Central memory CD4-positive, alpha-beta T cell (primary cell): ENCODE results near the gene ARFGAP1.

Experiments used
- DNase-seq: peaks from one replicate; pipeline ENCODE4 v3.0.0; 2022

ARFGAP1 gene

GRCh38 chr20:63280929-63281545, 8.4 kb downstream of the ARFGAP1 start:
- no peak for DNase-seq

- DNase-seq, result no peak
Observed at GRCh38 chr20:63281742-63282665, 9.4 kb downstream of the ARFGAP1 start.

GRCh38 chr20:63282946-63283345, 10.3 kb downstream of the ARFGAP1 start:
- no peak for DNase-seq

GRCh38 chr20:63283397-63284082, 10.9 kb downstream of the ARFGAP1 start:
- no peak for DNase-seq

GRCh38 chr20:63284083-63284440, 11.4 kb downstream of the ARFGAP1 start:
- no peak for DNase-seq

- no peak for DNase-seq
Observed at GRCh38 chr20:63284544-63284949, 11.9 kb downstream of the ARFGAP1 start.

- DNase-seq, result no peak
Observed at GRCh38 chr20:63284981-63285524, 12.4 kb downstream of the ARFGAP1 start.

- no peak for DNase-seq
Observed at GRCh38 chr20:63285636-63286615, 13.3 kb downstream of the ARFGAP1 start.

GRCh38 chr20:63286781-63287696, 14.4 kb downstream of the ARFGAP1 start:
- no peak for DNase-seq

GRCh38 chr20:63287697-63288580, 15.3 kb downstream of the ARFGAP1 start:
- DNase-seq, result no peak

- no peak for DNase-seq
Observed at GRCh38 chr20:63288581-63289251, 16.1 kb downstream of the ARFGAP1 start.

- no peak for DNase-seq
Observed at GRCh38 chr20:63289311-63290135, 16.9 kb downstream of the ARFGAP1 start.

GRCh38 chr20:63290136-63290676, 17.6 kb downstream of the ARFGAP1 start:
- no peak for DNase-seq

- DNase-seq, result peak; percentile 43
Observed at GRCh38 chr20:63290677-63291472, 18.3 kb downstream of the ARFGAP1 start.

GRCh38 chr20:63291811-63292210, 19.2 kb downstream of the ARFGAP1 start:
- no peak for DNase-seq

- DNase-seq, result no peak
Observed at GRCh38 chr20:63292292-63292701, 19.7 kb downstream of the ARFGAP1 start.

- DNase-seq, result no peak
Observed at GRCh38 chr20:63292904-63293303, 20.3 kb downstream of the ARFGAP1 start, which contains the start of gene COL20A1. Gene COL20A1 (plus strand): TSS chr20:63293186. CDS start chr20:63295108, 1,922 bp downstream.
